Mammary epithelial cell (primary cell): ENCODE results near the gene UBE2S.

Experiments
- CTCF ChIP-seq, 2 donors: IDR thresholded peaks in 1 of 2; conservative IDR thresholded peaks in 1 of 2; 2 replicates each; pipeline ENCODE4 v1.5.1; 2011 to 2012; ENCODE audit warnings: inconsistent platforms in 2 of 2, low read length in 2 of 2, mild to moderate bottlenecking in 2 of 2, control low read depth in 1 of 2, low read depth in 1 of 2; ENCODE audit not compliant: insufficient read depth in 1 of 2; ENCODE audit errors: extremely low read depth in 1 of 2
- EZH2 ChIP-seq: IDR thresholded peaks from 2 replicates; pipeline ENCODE4 v1.6.1; 2012; ENCODE audit warnings: low read length, inconsistent platforms, borderline replicate concordance

DNA sequence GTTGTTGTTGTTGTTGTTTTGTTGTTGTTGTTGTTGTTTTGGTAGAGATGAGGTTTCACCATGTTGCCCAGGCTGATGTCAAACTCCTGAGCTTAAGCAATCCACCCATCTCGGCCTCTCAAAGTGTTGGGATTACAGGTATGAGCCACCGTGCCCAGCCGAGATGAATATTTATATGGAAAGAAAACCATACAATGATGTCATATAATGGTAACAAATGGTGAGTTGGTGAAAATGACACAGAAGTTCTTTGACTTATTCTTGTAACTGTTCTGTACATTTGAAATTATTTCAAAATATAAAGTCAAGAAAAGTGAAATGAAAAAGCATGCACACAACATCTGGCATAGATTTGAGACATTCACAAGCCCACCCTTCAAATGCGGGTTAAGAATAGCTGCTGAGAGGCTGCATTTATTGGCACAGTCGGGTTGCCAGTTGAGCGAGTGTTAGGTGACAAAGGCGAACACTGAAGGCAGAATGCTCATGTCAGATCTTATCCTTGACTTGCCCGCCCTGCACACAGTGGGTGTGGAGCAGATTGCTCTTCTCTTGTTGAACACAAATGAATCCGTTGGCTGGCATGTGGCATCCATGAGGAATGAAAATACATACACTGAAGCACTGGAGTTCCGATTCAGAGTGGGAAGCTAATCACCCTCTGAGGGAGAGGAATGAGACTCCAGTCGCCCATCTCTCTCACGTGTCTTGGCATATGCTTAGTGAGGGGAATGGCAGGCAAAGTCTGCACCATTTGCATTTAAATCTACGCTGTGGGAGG is 15.8 kb upstream of the UBE2S start:
- TF ChIP-seq CTCF (conservative IDR thresholded peaks at IDR 0.05 in 1 of 2, IDR thresholded peaks at IDR 0.05 in 1 of 2; ENCODE audit: extremely low read depth in 1 of 2, insufficient read depth in 1 of 2, low read depth in 1 of 2, low read length in 2 of 2) (no peak), EZH2 (no peak)
